Neutrophil (primary cell): ENCODE data around the gene HNRNPH2.

Source experiments
- H3K27ac ChIP-seq: fragments of 200-600 bp; sonication (generic); 2 replicates; pipeline ENCODE4 v1.5.1; 2016; ENCODE audit warnings: mild to moderate bottlenecking, moderate library complexity
- H3K27me3 ChIP-seq: fragments of 200-600 bp; sonication (generic); 2 replicates; pipeline ENCODE4 v1.6.0; 2016; ENCODE audit warnings: mild to moderate bottlenecking
- H3K36me3 ChIP-seq: fragments of 200-600 bp; sonication (generic); 2 replicates; pipeline ENCODE4 v1.5.1; 2017
- H3K4me1 ChIP-seq, 2 experiments: fragments of 200-600 bp in 1 of 2; sonication (generic) in 1 of 2; 1 replicate in 1 of 2; 2 replicates in 1 of 2; pipeline versions ENCODE4 v1.5.1 to v1.6.1; 2013 to 2016; ENCODE audit warnings: low read depth in 1 of 2, low read length in 1 of 2, mild to moderate bottlenecking in 1 of 2, moderate library complexity in 1 of 2; ENCODE audit not compliant: control insufficient read depth in 1 of 2, insufficient read depth in 1 of 2
- H3K4me3 ChIP-seq, 2 experiments: fragments of 200-600 bp in 1 of 2; sonication (generic) in 1 of 2; 1 replicate in 1 of 2; 2 replicates in 1 of 2; pipeline ENCODE4 v1.5.1; 2013 to 2016; ENCODE audit warnings: low read depth in 1 of 2, low read length in 1 of 2, mild to moderate bottlenecking in 1 of 2, moderate library complexity in 1 of 2
- H3K9me3 ChIP-seq: fragments of 200-600 bp; sonication (generic); 2 replicates; pipeline ENCODE4 v1.5.1; 2016
- CTCF ChIP-seq: fragments of 200-600 bp; sonication (generic); IDR thresholded peaks from 2 replicates; pipeline ENCODE4 v1.5.1; 2016; ENCODE audit warnings: antibody characterized with exemption

HNRNPH2 gene

GRCh38 chrX:101390664-101391525 lies 17.1 kb upstream of the HNRNPH2 start, which contains the start of gene RPL36A:
Gene RPL36A, plus strand, starts transcription at chrX:101391011. Its CDS starts 33 bp downstream, at chrX:101391044.
- peak; percentile 77 for TF ChIP-seq CTCF
- H3K36me3 ChIP-seq = no peaks in the 10 kb centered on the region

GRCh38 chrX:101391831-101392230 lies 16.2 kb upstream of the HNRNPH2 start:
- Histone ChIP-seq H3K27ac (peak overlapping the region; percentile 85), H3K27me3 (no peaks in the 10 kb centered on the region), H3K9me3 (no peaks in the 10 kb centered on the region), H3K4me1 (peaks cover 12 to 18% of the 10 kb centered on the region in 2 experiments), H3K4me3 (peak overlapping the region; percentile 65 to 75), H3K36me3 (no peaks in the 10 kb centered on the region)
- no peak for TF ChIP-seq CTCF

More at GRCh38 chrX:101390664-101391525, 17.1 kb upstream of the HNRNPH2 start, which contains the start of gene RPL36A:
- Histone ChIP-seq H3K27ac (peak within 1 kb of the TSS; percentile 85), H3K27me3 (no peaks in the 10 kb centered on the region), H3K4me1 (peaks cover 18 to 27% of the 10 kb centered on the region in 2 experiments), H3K4me3 (peak within 1 kb of the TSS; percentile 65 to 75), H3K9me3 (no peaks in the 10 kb centered on the region)

GRCh38 chrX:101393530-101394305 lies 14.3 kb upstream of the HNRNPH2 start:
- Histone ChIP-seq H3K27ac (no peak overlapping the region), H3K27me3 (no peaks in the 10 kb centered on the region), H3K4me1 (peaks cover 11 to 17% of the 10 kb centered on the region in 2 experiments), H3K36me3 (no peaks in the 10 kb centered on the region), H3K4me3 (no peak overlapping the region), H3K9me3 (no peaks in the 10 kb centered on the region)
- TF ChIP-seq CTCF = no peak

GRCh38 chrX:101394372-101394771 lies 13.7 kb upstream of the HNRNPH2 start:
- H3K27me3 ChIP-seq = no peaks in the 10 kb centered on the region
- H3K9me3 ChIP-seq = no peaks in the 10 kb centered on the region
- H3K4me3 ChIP-seq = no peak overlapping the region
- no peaks in the 10 kb centered on the region for H3K36me3 ChIP-seq
- peaks cover 11 to 17% of the 10 kb centered on the region in 2 experiments for H3K4me1 ChIP-seq
- H3K27ac ChIP-seq = no peak overlapping the region
- no peak for TF ChIP-seq CTCF

- Histone ChIP-seq H3K27ac (no peak overlapping the region), H3K4me1 (peaks cover 7 to 12% of the 10 kb centered on the region in 2 experiments), H3K27me3 (no peaks in the 10 kb centered on the region), H3K36me3 (no peaks in the 10 kb centered on the region), H3K4me3 (no peak overlapping the region), H3K9me3 (no peaks in the 10 kb centered on the region)
- no peak for TF ChIP-seq CTCF
Measured at GRCh38 chrX:101395789-101396188, 12.2 kb upstream of the HNRNPH2 start.
